Breast epithelium (tissue), 3 donors: ENCODE data around the gene WDR19.
"Not testable (repeated sequence)": the region's sequence is repeated elsewhere in the genome, so short reads cannot be mapped to it uniquely, and the experiment has no call there.

Experiments used
- POLR2A ChIP-seq: fragments of 450-650 bp; IDR thresholded peaks from one replicate; pipeline ENCODE4 v1.6.1; 2016; ENCODE audit warnings: antibody characterized with exemption, mild to moderate bottlenecking, moderate library complexity
- TF ChIP-seq, protein P1 (sequence below), 3 donors: fragments of 450-650 bp; IDR thresholded peaks; one replicate each; pipeline ENCODE4 v1.5.1; 2016 to 2017; ENCODE audit warnings: antibody characterized with exemption in 3 of 3, mild to moderate bottlenecking in 3 of 3, moderate library complexity in 3 of 3

GRCh38 chr4:39292433-39292832 is 110.1 kb downstream of the WDR19 start:
- TF ChIP-seq, protein P1, sequence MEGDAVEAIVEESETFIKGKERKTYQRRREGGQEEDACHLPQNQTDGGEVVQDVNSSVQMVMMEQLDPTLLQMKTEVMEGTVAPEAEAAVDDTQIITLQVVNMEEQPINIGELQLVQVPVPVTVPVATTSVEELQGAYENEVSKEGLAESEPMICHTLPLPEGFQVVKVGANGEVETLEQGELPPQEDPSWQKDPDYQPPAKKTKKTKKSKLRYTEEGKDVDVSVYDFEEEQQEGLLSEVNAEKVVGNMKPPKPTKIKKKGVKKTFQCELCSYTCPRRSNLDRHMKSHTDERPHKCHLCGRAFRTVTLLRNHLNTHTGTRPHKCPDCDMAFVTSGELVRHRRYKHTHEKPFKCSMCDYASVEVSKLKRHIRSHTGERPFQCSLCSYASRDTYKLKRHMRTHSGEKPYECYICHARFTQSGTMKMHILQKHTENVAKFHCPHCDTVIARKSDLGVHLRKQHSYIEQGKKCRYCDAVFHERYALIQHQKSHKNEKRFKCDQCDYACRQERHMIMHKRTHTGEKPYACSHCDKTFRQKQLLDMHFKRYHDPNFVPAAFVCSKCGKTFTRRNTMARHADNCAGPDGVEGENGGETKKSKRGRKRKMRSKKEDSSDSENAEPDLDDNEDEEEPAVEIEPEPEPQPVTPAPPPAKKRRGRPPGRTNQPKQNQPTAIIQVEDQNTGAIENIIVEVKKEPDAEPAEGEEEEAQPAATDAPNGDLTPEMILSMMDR (IDR thresholded peaks at IDR 0.05), result not testable (repeated sequence)
- TF ChIP-seq POLR2A, result not testable (repeated sequence)
